Right lobe of liver (tissue), 6 donors: ENCODE results near the gene ESPL1. TPM values are rescaled to one million over a fixed set of nuclear protein-coding genes. Genes with fewer than 3 reads are reported as not detected.

ENCODE experiments used
- ATAC-seq, 4 donors: fragments of 200-7000 bp; cut with Tn5 transposase; one replicate each; pipeline ENCODE4 v1.9.1; 2020; ENCODE audit warnings: mild to moderate bottlenecking in 4 of 4, moderate library complexity in 4 of 4
- DNase-seq, 3 donors: peaks; one replicate each; pipeline ENCODE4 v3.0.0-alpha.2; 2020
- H3K27ac ChIP-seq, 3 donors: fragments of 200-600 bp; one replicate each; pipeline ENCODE4 v1.8.0; 2022
- H3K27me3 ChIP-seq, 2 donors: fragments of 200-600 bp; one replicate each; pipeline ENCODE4 v1.8.0; 2022
- H3K36me3 ChIP-seq, 4 donors: fragments of 200-600 bp; sonication (generic) in 1 of 4; one replicate each; pipeline versions ENCODE4 v1.5.1 to v1.8.0; 2017 to 2022; ENCODE audit warnings: control low read depth in 1 of 4
- H3K4me1 ChIP-seq, 4 donors: fragments of 200-600 bp; sonication (generic) in 1 of 4; one replicate each; pipeline versions ENCODE4 v1.5.1 to v1.8.0; 2017 to 2022; ENCODE audit warnings: control low read depth in 1 of 4
- H3K4me3 ChIP-seq, 3 donors: fragments of 200-600 bp; one replicate each; pipeline ENCODE4 v1.8.0; 2022
- H3K9me3 ChIP-seq, 4 donors: fragments of 200-600 bp; sonication (generic) in 1 of 4; one replicate each; pipeline versions ENCODE4 v1.5.1 to v1.8.0; 2017 to 2022; ENCODE audit warnings: control low read depth in 1 of 4
- CTCF ChIP-seq, 4 donors: fragments of 200-600 bp in 3 of 4; fragments of 450-650 bp in 1 of 4; IDR thresholded peaks; one replicate each; pipeline versions ENCODE4 v1.5.1 to v1.8.0; 2016 to 2022; ENCODE audit warnings: antibody characterized with exemption in 4 of 4, mild to moderate bottlenecking in 2 of 4
- POLR2A ChIP-seq: fragments of 450-650 bp; IDR thresholded peaks from one replicate; pipeline ENCODE4 v1.6.1; 2017; ENCODE audit warnings: antibody characterized with exemption, mild to moderate bottlenecking
- WGBS: methylation state at CpG from one replicate; pipeline ENCODE4 v1.1.6; 2018; ENCODE audit warnings: low coverage, low lambda C conversion rate; ENCODE audit not compliant: insufficient coverage; ENCODE audit errors: missing lambda C conversion rate; 5-methylcytosine and 5-hydroxymethylcytosine counted together
- intact Hi-C, 2 donors: fragments of 100-400 bp; cut with DNase I; formaldehyde crosslinking; loops; one replicate each; pipeline versions ENCODE4 v1.11.2 to v1.14.1; 2022
- total RNA-seq, 6 experiments: library from RNA; depleted of rRNA in 2 of 6; stranded (reverse); fragments of >200 nt in 2 of 6; fragmentation: NEBNext Ultra II Directional in 3 of 6; extraction: Animal tissue kit (Norgen Biotek cat#: 25700) in 3 of 6; gene quantifications; one replicate each; pipeline versions ENCODE4 v1.1.0 to v1.2.4, GENCODE V29; 2016 to 2023
- donor health status: DM: no; HTN: yes; CAD: no.
- donor health status: DM: no; HTN: no; CAD: no.
- donor health status: DM: no; HTN: no; CAD: no.
- donor health status: DM: no; HTN: yes; CAD: no.
- donor health status: DM: no; HTN: yes; CAD: no.

ESPL1 gene
- total RNA-seq, 6 experiments from 2014 or later, result 0.04 to 15.0 (median 4.5) TPM

DNA sequence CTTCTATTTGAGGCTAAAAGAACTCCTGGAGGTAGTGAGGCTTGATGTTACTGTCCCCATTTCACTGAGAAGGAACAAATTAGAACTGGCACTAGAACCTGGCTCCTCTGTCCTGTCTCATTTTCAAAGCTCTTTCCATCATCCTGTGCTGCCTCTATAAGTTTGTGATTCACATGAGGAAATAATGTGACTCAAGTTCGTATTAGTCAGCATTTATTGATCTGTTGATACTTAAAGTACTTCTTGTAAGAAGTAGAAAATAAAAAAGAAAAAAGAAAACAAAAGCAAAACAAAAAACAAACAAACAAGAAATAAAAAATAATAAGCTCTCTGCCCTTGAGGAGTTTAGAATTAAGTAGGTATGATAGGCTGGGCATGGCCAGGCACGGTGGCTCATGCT, 2.3 kb upstream of the ESPL1 start:
- Histone ChIP-seq H3K4me1 (no peaks in the 10 kb centered on the region), H3K9me3 (no peaks in the 10 kb centered on the region), H3K27ac (no peak overlapping the region), H3K36me3 (no peaks in the 10 kb centered on the region), H3K27me3 (no peaks in the 10 kb centered on the region), H3K4me3 (no peak overlapping the region)
- intact Hi-C loops, result no loop called here
- DNase-seq (no peak), ATAC-seq (no peak)
- TF ChIP-seq POLR2A, result no peak
- no peak for TF ChIP-seq CTCF (IDR thresholded peaks at IDR 0.05)
- 78% methylated on average over 2 of the region's 2 CpGs for WGBS

GRCh38 chr12:53267306-53267998, 647 bp upstream of the ESPL1 start:
- WGBS, result 48% methylated on average over 16 of the region's 18 CpGs
- ATAC-seq, result peak in 3 of 4 donors; percentile 18 to 48 (median 29)
- H3K9me3 ChIP-seq, result no peaks in the 10 kb centered on the region
- TF ChIP-seq CTCF (IDR thresholded peaks at IDR 0.05), result no peak
- no peak for TF ChIP-seq POLR2A
- no peaks in the 10 kb centered on the region for H3K4me1 ChIP-seq
- peak overlapping the region in 2 of 3 donors; percentile 10 to 57 for H3K27ac ChIP-seq
- H3K36me3 ChIP-seq, result no peaks in the 10 kb centered on the region
- no peaks in the 10 kb centered on the region for H3K27me3 ChIP-seq
- H3K4me3 ChIP-seq, result peak overlapping the region; percentile 52 to 64 (median 57)
- intact Hi-C loops, result no loop called here
- DNase-seq, result no peak

DNA sequence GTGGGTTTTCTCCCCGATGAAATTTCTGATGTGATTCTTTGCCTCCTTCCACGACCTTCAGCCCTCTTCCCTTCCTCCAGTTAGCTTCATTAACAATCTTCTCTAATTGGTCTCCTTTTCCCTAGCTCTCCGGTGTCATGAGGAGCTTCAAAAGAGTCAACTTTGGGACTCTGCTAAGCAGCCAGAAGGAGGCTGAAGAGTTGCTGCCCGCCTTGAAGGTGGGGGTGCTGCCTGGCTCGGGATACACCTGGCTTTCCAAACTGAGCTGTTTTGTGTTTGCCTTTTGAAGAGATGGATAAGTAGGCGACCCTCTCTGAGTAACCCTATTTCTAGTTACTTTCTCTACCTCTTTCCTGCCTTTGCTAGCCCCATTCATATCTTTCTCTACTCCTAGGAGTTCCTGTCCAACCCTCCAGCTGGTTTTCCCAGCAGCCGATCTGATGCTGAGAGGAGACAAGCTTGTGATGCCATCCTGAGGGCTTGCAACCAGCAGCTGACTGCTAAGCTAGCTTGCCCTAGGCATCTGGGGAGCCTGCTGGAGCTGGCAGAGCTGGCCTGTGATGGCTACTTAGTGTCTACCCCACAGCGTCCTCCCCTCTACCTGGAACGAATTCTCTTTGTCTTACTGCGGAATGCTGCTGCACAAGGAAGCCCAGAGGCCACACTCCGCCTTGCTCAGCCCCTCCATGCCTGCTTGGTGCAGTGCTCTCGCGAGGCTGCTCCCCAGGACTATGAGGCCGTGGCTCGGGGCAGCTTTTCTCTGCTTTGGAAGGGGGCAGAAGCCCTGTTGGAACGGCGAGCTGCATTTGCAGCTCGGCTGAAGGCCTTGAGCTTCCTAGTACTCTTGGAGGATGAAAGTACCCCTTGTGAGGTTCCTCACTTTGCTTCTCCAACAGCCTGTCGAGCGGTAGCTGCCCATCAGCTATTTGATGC, 797 bp downstream of the ESPL1 start:
- ATAC-seq (no peak), DNase-seq (no peak)
- Histone ChIP-seq H3K4me3 (peak overlapping the region; percentile 52 to 64 (median 57)), H3K36me3 (no peaks in the 10 kb centered on the region), H3K27ac (no peak overlapping the region), H3K4me1 (no peaks in the 10 kb centered on the region), H3K27me3 (no peaks in the 10 kb centered on the region), H3K9me3 (no peaks in the 10 kb centered on the region)
- WGBS, result 58% methylated on average over 17 of the region's 20 CpGs
- TF ChIP-seq CTCF (IDR thresholded peaks at IDR 0.05), result no peak
- no peak for TF ChIP-seq POLR2A
- intact Hi-C loops, result no loop called here

GRCh38 chr12:53274445-53274844, 6.3 kb downstream of the ESPL1 start:
- H3K27ac ChIP-seq, result no peak overlapping the region
- H3K27me3 ChIP-seq, result no peaks in the 10 kb centered on the region
- WGBS, result 100% methylated on average over 3 of the region's 5 CpGs
- DNase-seq, result no peak
- no peak for ATAC-seq
- peaks cover 0 to 5% (median 0%) of the 10 kb centered on the region in 4 donors for H3K4me1 ChIP-seq
- H3K36me3 ChIP-seq, result no peaks in the 10 kb centered on the region
- no peak for TF ChIP-seq POLR2A
- TF ChIP-seq CTCF (IDR thresholded peaks at IDR 0.05), result no peak
- intact Hi-C loops, result no loop called here
- no peak overlapping the region for H3K4me3 ChIP-seq
- H3K9me3 ChIP-seq, result no peaks in the 10 kb centered on the region
